Measurements from ENCODE around the gene SCG3. TPM values are rescaled to one million over a fixed set of nuclear protein-coding genes. Genes with fewer than 3 reads are reported as not detected.
A peak's percentile ranks its signal among the peaks of the same experiment; 100 is the strongest.

The SCG3 gene
- total and polyA plus RNA-seq, 2 of the 13 experiments (the other 11 are each of a cell fraction or from before 2014, with no cell fraction given): not detected

DNA sequence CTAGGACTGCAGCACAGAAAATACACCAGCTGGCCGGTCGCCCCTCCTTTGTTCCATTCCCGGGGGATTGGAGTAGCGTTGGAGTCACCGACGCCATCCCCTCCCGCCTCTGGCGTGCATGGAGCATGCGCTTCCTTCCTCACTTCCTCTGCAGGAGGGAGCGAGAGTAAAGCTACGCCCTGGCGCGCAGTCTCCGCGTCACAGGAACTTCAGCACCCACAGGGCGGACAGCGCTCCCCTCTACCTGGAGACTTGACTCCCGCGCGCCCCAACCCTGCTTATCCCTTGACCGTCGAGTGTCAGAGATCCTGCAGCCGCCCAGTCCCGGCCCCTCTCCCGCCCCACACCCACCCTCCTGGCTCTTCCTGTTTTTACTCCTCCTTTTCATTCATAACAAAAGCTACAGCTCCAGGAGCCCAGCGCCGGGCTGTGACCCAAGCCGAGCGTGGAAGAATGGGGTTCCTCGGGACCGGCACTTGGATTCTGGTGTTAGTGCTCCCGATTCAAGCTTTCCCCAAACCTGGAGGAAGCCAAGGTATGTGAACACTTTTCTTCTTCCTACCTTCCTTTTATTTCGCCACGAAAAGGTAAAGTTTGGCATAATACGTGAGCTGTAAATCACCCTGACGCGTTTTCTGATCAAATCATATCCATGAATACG is at the start of gene SCG3 (continued):
- TF ChIP-seq, protein P1, sequence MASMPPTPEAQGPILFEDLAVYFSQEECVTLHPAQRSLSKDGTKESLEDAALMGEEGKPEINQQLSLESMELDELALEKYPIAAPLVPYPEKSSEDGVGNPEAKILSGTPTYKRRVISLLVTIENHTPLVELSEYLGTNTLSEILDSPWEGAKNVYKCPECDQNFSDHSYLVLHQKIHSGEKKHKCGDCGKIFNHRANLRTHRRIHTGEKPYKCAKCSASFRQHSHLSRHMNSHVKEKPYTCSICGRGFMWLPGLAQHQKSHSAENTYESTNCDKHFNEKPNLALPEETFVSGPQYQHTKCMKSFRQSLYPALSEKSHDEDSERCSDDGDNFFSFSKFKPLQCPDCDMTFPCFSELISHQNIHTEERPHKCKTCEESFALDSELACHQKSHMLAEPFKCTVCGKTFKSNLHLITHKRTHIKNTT (CRISPR knock-in tag; IDR thresholded peaks at IDR 0.05): no peak
- TF ChIP-seq PHF5A (CRISPR knock-in tag; IDR thresholded peaks at IDR 0.05; ENCODE audit: low read depth, unreplicated experiment) (no peak), MIER3 (CRISPR knock-in tag; IDR thresholded peaks at IDR 0.05; ENCODE audit: borderline replicate concordance) (peak; percentile 48; the same call in 1 of the 2 replicates), ZNF841 (CRISPR knock-in tag; IDR thresholded peaks at IDR 0.05; ENCODE audit: borderline replicate concordance) (no peak), HES4 (CRISPR knock-in tag; IDR thresholded peaks at IDR 0.05; ENCODE audit: borderline replicate concordance) (peak; percentile 56; the same call in 1 of the 2 replicates), TMF1 (CRISPR knock-in tag; IDR thresholded peaks at IDR 0.05; ENCODE audit: low read depth) (no peak), BRD4 (CRISPR knock-in tag; IDR thresholded peaks at IDR 0.05) (no peak), GZF1 (CRISPR knock-in tag; IDR thresholded peaks at IDR 0.05) (no peak), PHF20 (CRISPR knock-in tag; IDR thresholded peaks at IDR 0.05) (no peak), HMG20A (CRISPR knock-in tag; IDR thresholded peaks at IDR 0.05; ENCODE audit: borderline replicate concordance) (no peak), ZFP36 (IDR thresholded peaks at IDR 0.05; ENCODE audit: borderline replicate concordance, low read depth, low read length, partially characterized antibody) (no peak), ZNF7 (CRISPR knock-in tag; IDR thresholded peaks at IDR 0.05) (0 out of 2 replicates have a peak, but pooled peaks have one; percentile 35), MLLT10 (CRISPR knock-in tag; IDR thresholded peaks at IDR 0.05) (no peak), ZNF335 (CRISPR knock-in tag; IDR thresholded peaks at IDR 0.05) (0 out of 2 replicates have a peak, but pooled peaks have one; percentile 49), SSRP1 (CRISPR knock-in tag; IDR thresholded peaks at IDR 0.05) (no peak), ZSCAN25 (CRISPR knock-in tag; IDR thresholded peaks at IDR 0.05) (no peak), ZNF614 (CRISPR knock-in tag; IDR thresholded peaks at IDR 0.05; ENCODE audit: borderline replicate concordance) (0 out of 2 replicates have a peak, but pooled peaks have one; percentile 54), ZNF235 (CRISPR knock-in tag; IDR thresholded peaks at IDR 0.05; ENCODE audit: borderline replicate concordance) (no peak), TFDP1 (CRISPR knock-in tag; IDR thresholded peaks at IDR 0.05; ENCODE audit: borderline replicate concordance) (peak; percentile 23; the same call in 1 of the 2 replicates), E2F5 (CRISPR knock-in tag; conservative IDR thresholded peaks at IDR 0.05) (0 out of 2 replicates have a peak, but pooled peaks have one; percentile 31)
- TF ChIP-seq, protein P2, sequence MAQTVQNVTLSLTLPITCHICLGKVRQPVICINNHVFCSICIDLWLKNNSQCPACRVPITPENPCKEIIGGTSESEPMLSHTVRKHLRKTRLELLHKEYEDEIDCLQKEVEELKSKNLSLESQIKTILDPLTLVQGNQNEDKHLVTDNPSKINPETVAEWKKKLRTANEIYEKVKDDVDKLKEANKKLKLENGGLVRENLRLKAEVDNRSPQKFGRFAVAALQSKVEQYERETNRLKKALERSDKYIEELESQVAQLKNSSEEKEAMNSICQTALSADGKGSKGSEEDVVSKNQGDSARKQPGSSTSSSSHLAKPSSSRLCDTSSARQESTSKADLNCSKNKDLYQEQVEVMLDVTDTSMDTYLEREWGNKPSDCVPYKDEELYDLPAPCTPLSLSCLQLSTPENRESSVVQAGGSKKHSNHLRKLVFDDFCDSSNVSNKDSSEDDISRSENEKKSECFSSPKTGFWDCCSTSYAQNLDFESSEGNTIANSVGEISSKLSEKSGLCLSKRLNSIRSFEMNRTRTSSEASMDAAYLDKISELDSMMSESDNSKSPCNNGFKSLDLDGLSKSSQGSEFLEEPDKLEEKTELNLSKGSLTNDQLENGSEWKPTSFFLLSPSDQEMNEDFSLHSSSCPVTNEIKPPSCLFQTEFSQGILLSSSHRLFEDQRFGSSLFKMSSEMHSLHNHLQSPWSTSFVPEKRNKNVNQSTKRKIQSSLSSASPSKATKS (CRISPR knock-in tag; IDR thresholded peaks at IDR 0.05): no peak
- TF ChIP-seq, protein P3, sequence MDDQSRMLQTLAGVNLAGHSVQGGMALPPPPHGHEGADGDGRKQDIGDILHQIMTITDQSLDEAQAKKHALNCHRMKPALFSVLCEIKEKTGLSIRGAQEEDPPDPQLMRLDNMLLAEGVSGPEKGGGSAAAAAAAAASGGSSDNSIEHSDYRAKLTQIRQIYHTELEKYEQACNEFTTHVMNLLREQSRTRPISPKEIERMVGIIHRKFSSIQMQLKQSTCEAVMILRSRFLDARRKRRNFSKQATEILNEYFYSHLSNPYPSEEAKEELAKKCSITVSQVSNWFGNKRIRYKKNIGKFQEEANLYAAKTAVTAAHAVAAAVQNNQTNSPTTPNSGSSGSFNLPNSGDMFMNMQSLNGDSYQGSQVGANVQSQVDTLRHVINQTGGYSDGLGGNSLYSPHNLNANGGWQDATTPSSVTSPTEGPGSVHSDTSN (CRISPR knock-in tag; IDR thresholded peaks at IDR 0.05; ENCODE audit: borderline replicate concordance): 0 out of 2 replicates have a peak, but pooled peaks have one; percentile 67
